ENCODE data around the gene SCD5.
A peak's percentile ranks its signal among the peaks of the same experiment; 100 is the strongest.

Gene SCD5

DNA sequence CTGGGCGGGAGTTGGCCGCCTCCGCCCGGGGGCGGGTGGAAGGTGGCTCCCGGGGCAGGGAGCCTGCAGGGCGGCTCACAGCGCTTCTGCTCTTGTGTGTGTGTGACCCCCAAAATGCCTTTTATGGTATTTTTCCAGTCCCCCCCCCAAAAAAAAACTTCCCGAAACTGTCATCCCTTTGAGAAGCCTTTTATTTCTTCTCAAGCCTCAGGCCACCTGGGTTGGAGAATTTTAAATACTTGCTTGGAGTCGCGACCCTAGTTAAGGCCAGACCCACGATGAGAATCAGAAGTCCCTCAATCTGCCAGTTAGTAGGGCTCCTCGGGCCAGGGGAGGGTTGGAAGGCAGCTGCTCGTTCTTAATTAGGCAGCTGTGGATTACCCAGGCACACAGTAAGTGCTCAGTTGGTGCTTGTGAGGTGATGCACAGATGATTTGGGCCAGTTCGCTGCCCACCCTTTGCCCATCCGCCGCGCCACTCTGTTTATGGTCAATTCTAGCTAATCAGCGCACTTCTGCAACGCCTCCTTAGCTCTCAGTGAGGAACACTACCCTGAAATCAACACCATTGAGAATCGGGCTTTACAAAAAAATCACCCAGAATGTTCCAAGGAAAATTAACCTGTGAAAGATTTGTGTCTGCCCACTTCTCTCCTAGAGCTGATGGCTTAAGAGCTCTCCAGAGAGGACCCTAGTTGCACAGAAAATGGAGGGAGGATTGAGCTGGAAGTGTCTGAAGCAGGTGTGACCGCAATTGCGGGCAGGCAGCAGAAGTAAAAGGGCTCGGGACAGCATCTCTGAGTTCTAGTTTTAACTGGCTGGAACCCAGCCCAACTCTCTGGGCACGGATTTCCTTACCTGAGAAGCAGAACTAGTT, 648 bp upstream of the SCD5 start:
- peak overlapping the region; percentile 73 for H3K4me3 ChIP-seq (ENCODE audit: low read length)
- peak; percentile 51 for DNase-seq (ENCODE audit: low read depth, low spot score)

DNA sequence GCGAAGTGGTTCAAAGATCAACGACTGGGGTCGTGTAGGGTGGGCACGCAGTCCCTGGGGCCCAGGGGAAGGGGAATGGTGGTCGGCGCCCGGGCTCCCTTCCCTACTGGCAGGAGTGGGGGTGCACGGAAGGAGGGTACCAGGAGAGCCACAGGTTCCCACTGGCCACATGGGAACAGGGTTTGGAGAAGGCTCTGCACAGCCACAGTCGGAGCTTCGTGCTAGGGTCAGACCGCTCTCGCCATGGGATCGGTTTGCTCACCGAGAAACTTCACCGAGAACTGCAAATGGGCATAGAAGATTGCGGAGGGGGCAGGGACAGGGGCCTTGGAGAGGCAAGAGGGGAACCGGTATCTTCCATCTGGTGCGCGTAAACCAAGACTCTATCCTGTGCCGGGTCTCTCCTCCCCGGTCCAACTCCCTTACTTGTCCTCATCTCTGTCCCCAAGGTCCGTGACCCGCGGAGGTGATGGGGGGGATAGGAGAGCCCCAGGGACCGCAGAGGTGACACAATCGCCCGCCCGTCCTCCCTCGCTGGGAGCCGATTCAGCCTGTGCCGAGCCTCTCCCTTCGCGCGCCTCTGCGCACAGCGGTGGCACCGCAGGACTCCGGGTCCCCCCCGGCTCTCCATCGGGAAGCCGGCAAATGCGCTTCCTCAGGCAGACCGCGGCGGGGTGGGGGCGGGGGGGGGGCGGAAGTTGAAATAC, 1.0 kb downstream of the SCD5 start:
- DNase-seq (ENCODE audit: low read depth, low spot score): no peak
- peak overlapping the region; percentile 73 for H3K4me3 ChIP-seq (ENCODE audit: low read length)

DNA sequence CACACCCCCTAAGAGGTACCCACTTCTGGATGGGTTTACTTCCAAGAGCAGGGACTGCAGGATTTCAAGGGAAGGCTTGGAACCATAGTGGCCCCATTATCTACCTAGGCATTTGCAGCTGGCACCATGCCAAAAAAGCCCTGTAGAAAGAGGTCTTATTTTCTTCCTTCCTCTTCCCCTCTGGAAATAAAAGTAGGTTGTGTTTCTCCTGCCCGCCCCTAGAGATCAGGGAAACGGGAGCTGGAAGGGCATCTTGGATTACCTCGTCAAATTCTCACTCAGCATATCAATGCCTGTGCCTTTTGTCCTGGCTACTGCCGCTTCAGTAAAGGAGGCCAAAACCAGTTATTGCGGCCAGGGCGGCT, 1.6 kb downstream of the SCD5 start:
- no peak overlapping the region for H3K4me3 ChIP-seq (ENCODE audit: low read length)
- no peak for DNase-seq (ENCODE audit: low read depth, low spot score)

DNA sequence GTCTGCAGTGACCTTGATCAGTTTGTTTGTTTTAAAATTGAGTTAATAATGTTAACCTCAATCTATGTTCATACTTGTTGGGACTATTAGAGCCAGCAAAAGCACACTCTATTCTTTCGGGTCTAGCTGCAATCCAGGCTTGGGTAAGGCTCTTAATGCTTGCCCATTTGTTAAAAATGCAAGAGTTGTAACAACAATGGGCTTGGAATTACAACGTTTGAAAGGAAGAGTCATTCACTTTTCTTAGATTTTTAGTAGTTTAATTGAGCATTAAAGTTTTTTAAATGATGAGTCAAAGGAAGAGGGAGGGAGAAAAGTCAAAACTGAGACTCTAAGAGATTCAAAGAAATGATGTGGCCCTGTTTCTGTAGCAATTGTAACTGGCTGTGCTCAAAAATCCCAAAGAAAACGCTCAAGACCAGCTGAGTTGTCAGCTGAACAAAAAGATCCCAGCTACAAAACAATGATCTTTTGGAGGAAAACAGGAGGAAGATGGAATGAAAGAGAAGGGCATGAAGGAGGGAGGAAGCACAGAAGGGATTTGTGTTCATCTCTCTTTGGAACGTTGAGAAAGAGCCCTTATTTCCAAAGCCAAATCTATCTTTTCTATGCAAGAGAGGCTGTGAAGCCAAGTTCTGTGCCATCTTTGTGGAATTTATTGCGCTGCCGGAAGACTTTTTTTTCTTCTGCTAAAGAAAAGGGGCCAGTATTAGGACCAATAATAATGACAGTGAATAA, 5.5 kb downstream of the SCD5 start:
- H3K4me3 ChIP-seq (ENCODE audit: low read length): no peak overlapping the region
- no peak for DNase-seq (ENCODE audit: low read depth, low spot score)

DNA sequence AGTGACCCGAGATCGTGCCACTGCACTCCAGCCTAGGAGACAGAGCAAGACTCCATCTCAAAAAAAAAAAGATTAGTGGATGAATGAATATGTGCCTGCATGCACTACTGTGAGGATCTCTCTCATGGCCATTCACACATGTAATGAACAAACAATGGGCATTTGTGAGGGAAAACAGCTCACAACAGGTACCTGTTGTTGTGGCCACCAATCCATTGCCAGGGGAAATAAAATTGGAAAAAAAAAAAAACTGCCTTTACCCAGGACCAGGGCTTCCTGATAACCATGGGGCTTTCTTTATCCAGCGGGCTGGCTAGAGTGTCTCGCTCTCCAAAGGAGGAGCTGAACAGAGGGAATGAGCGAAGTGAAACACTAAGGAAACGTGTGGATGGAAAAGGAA, 7.4 kb downstream of the SCD5 start:
- DNase-seq (ENCODE audit: low read depth, low spot score): no peak
- no peak overlapping the region for H3K4me3 ChIP-seq (ENCODE audit: low read length)

DNA sequence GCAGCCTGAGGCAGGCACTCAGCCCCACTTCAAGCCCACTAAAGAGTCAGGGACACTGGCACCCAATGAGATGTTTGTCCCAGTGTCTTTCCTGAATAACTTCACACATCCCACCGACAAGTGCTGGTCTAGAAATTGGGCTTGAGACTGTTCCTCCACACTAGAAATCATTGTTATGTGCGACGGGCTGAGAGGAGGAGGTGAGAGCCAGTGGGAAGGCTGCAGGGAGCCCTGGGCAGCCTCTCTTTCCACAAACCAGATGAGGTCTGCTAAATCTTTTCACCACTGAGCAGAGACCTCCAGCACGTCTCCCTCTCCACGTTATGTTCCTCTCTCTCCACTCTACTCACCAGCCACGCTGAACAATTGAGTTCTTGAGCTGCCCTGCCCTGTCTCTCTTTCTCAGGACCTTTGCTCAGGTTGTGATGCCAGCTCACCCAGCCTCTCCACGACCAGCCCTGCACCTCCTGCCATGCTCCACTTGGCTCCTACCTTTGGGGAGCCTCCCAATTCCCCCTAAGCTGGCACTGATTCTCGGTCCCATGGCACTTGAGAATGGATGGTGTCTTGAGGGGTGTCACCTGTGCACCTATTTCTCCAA, 8.4 kb downstream of the SCD5 start:
- H3K4me3 ChIP-seq (ENCODE audit: low read length): no peak overlapping the region
- DNase-seq (ENCODE audit: low read depth, low spot score): no peak

DNA sequence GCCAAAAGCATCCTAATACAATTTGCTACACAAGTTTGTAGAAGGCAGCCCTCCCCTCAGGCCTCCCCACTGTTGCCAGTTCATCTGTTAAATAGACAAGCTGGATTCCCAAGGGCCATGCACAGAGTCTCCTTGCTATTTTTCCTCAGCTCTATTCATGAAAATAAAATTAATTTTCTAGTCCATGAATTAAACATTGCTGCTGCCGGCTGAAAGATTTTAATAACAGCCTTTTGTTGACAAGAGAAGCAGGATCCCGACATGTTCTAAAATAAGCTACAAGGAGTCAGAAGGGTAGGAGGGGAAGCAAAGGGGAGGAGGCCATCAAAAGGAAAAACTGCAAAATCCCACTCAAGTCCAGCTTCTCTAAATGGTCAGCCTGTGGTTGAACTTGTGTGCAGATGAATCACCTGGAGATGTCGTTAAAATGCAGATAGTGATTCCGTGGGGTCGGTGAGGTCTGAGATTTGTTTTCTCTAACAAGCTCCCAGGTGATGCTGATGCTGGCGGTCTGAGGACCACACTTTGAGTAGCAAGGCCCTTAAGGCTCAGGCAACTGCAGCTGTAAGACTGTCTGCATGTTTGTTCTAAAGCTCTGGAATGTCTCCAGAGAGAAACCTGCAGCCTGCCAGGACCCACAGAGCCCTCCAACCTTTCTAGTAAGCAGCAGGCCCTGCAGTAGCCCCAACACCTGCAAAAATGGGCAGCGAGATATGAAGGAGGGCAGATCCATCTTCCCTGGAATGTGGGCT, 9.4 kb downstream of the SCD5 start:
- no peak overlapping the region for H3K4me3 ChIP-seq (ENCODE audit: low read length)
- DNase-seq (ENCODE audit: low read depth, low spot score): no peak

DNA sequence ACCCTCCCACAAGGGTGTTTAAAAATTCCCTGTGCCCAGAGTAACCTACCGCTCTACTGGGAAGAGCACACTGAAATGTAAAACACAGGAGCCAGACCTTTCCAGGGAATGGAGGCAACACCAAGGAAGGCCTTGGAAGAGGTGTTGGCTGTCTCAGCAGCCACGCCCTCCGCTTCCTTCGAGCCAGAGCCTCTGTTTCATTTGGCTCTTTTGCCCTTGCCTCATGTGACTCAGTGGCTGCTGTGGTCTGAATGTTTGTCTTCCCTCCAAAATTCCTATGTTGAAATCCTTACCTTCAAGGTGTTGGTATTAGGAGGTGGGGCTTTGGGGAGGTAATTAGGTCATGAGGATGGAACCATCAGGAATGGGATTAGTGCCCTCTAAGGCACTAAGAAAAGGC, 11.3 kb downstream of the SCD5 start:
- DNase-seq (ENCODE audit: low read depth, low spot score): no peak

DNA sequence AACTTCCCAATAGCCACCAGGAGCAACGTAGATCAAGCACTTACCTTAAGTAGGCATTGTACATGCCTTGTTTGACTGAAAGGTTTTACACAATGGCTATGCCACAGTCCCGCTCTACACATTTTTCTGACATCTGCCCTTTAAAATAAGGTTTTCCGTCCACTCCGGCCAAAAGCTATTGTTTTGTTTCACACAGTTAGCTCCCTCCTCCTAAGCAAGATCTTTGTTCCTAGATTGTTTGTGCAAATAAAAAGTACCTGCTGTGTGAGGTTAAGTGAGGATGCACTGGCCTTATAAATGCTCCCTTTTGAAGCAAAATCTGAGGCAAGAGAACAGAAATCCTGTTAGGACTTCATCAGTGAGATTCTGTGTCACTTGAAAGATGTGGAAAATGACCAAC, 11.8 kb downstream of the SCD5 start:
- no peak overlapping the region for H3K4me3 ChIP-seq (ENCODE audit: low read length)
- no peak for DNase-seq (ENCODE audit: low read depth, low spot score)

More for the DNA sequence above, 11.3 kb downstream of the SCD5 start:
- no peak overlapping the region for H3K4me3 ChIP-seq (ENCODE audit: low read length)

DNA sequence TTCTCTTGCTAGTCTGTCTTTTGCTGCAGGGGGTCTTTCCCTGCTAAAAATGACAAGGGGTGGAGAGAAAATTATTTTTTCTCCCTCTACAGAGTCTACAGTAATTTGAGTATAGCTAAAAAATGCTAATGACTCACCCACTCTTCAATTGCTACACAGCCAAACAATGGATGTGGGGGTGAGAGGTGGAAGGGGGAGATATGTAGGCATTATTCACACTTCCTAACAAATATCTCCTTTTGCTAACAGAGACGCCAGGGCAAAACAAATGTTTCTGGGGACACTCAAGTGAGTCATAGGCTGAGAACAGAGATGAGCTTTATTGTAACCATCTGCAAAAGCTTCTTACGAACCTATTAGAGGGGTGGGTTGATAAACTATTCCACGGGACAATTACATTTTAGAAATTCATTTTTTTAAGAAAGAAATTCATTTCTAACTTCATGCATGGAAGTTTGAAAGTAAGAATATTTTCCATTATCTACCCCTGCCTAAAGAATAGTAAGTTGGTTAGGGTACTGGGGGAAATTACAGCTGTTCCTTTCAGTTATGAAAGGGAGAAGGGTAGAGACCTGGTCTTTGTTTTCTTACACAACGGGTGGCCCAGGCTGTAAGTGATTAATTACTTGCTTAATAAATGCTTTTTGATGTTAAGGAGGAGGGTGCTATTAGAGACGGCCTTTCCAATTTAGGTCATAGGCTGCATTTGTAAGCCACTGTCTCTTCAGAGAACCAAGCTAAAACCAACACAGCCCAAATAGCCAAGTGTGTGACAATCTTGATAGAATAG, 12.8 kb downstream of the SCD5 start:
- H3K4me3 ChIP-seq (ENCODE audit: low read length): no peak overlapping the region

DNA sequence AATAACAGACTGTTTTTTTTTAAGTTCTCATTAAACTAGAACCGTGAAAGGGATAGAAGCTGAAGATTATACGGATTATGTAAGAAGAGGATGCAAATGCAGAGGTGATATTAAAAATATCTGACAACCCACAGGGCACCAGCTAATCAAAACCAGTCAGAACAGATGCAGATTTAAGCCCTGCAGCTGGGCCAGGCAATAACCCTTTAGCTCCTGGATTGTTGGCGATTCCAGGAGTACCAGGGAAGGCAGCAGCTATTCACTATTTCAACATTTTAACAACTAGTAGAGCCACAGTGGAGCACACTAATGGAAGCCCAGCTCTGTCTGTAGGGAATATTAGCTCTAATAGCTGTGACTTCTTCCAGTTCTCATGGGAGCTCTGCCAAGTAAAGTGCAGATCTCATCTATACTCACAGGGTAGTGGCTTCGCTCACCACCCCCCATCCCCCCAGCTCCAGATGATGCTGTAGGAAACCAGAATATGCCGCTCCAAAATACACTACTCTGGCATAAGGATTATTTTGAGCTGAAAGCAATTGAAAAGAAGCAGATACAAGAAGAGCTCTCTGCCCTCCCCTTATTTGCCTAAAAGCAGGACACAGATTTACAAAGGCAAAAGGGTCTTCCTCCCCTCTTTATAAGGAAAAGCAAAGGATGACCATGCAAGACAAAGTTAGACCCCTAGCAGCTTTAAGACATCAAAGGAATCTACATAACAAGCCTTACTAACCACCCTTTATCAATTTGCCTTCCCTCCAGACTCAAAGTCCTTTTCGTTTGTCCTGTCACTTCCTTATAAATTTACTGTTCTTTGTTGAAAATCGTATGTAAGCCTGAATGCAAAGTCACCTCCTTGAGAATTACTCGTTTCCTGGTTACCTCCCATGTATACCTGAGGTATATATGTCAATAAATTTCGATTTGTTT, 13.7 kb downstream of the SCD5 start:
- H3K4me3 ChIP-seq (ENCODE audit: low read length): no peak overlapping the region
- no peak for DNase-seq (ENCODE audit: low read depth, low spot score)

More for the DNA sequence above, 12.8 kb downstream of the SCD5 start:
- DNase-seq (ENCODE audit: low read depth, low spot score): no peak

DNA sequence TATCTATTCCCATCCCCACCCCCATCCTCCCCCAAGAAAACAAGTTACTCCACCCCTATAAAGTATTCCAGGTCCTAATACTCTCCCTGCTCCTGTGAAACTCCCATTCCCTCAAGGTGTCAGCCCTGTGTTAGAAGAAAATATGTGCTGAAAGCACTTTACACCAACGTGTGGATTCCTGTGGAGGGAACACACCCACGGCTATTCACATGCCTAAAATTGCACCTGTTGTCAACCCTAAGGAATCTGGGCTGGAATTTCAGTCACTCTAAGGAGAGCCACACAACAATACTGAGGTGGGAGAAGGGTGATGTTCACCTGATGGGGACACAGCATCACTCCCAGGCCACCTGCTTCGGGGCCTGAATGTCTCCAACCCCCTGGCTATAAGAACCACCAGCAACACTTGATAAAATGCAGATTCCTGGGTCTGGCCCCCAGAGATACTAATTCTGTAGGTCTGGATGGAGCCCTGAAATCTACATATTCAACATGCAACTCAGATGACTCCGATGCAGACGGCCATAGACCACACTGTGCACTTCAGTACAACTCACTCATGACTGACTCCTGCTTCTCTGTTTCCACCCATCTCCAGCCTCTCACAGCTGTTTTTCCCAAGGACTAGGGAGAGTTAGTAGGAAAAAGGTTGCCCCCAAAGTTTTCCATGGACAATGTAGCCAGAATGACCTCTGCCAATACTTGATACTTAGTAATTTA, 15.8 kb downstream of the SCD5 start:
- no peak overlapping the region for H3K4me3 ChIP-seq (ENCODE audit: low read length)
- DNase-seq (ENCODE audit: low read depth, low spot score): no peak

DNA sequence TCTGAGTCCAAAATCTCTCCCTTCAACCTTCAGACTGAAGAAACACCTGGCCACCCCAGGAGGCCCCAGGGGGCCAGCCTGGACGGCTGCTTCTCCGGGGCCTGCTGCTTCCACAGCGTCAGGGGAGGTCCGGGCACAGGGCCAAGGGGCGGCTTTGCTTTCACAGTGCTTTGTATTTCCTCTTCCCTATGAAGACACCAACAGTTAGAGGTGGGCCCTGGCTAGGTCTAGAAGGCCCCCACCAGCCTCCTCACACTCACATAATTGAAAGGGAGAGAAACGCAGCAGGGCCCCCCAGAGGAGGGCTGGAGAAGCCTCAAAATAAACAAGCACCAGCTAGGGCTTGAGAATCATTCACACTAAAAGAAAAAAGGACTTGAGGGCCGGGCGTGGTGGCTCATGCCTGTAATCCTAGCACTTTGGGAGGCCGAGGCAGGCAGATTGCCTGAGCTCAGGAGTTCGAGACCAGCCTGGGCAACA, 17.8 kb downstream of the SCD5 start:
- DNase-seq (ENCODE audit: low read depth, low spot score): peak; percentile 34

DNA sequence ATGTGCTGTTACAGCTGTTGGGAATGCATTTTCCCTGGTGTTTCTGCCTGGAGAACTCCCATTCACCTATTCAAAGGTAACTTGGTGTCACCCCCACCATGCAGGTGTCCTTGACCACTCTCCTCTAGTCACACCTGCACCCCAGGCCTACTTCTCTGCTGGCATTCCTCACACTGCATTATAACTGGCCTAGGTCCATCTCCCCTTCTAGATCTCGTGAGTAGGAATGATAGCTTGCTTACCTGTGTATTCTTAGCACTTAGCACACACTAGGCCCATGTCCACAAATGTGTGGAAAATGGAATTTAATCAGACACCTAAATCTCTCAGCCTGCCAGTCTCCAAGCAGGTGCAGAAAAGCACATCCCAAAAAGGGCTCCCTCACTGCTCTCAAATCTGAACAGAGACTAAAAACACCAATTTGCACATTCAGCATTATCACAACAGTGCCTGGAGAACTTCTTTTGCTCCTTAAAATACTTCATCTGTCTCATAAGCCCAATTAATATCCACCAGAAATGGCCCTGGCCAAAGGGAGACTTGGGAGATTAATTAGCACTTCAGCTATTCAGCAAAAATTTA, 18.3 kb downstream of the SCD5 start:
- no peak overlapping the region for H3K4me3 ChIP-seq (ENCODE audit: low read length)
- DNase-seq (ENCODE audit: low read depth, low spot score): no peak

More for the DNA sequence above, 17.8 kb downstream of the SCD5 start:
- no peak overlapping the region for H3K4me3 ChIP-seq (ENCODE audit: low read length)

DNA sequence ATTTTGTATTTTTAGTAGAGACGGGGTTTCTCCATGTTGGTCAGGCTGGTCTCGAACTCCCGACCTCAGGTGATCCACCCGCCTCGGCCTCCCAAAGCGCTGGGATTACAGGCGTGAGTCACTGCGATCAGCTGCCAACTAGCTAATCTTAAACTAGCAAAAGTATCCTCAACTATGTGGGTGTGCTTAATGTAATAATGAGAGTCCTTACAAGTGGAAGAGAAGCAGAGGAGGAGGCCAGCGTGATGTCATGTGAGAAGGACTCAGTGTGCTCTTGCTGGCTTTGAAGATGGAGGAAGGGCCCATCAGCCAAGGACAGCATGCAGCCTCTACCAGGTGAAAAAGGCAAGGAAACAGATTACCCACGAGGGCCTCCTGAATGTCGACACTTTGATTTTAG, 19.6 kb downstream of the SCD5 start:
- DNase-seq (ENCODE audit: low read depth, low spot score): no peak
- no peak overlapping the region for H3K4me3 ChIP-seq (ENCODE audit: low read length)

Measured in Jurkat, Clone E6-1 (cell line).